Osteoblast (primary cell): ENCODE data around the gene RBM43. TPM values are rescaled to one million over a fixed set of nuclear protein-coding genes. Genes with fewer than 3 reads are reported as not detected.
A peak's percentile ranks its signal among the peaks of the same experiment; 100 is the strongest.
"Not testable (repeated sequence)": the region's sequence is repeated elsewhere in the genome, so short reads cannot be mapped to it uniquely, and the experiment has no call there.

Source experiments
- DNase-seq: peaks from one replicate; pipeline ENCODE4 v3.0.0; 2011; ENCODE audit warnings: low spot score, mixed read lengths; ENCODE audit not compliant: insufficient read length; ENCODE audit errors: missing footprints
- H2AFZ ChIP-seq: 2 replicates; pipeline ENCODE4 v1.6.0; 2011; ENCODE audit warnings: mild to moderate bottlenecking, low read length
- H3K27ac ChIP-seq: 2 replicates; pipeline ENCODE4 v1.5.1; 2011; ENCODE audit warnings: mild to moderate bottlenecking, low read depth, low read length, moderate library complexity
- H3K27me3 ChIP-seq: 2 replicates; pipeline ENCODE4 v1.6.0; 2012; ENCODE audit warnings: mild to moderate bottlenecking, control low read depth, inconsistent platforms, low read length, moderate library complexity; ENCODE audit not compliant: insufficient read depth
- H3K36me3 ChIP-seq: 2 replicates; pipeline ENCODE4 v1.5.1; 2011; ENCODE audit warnings: mild to moderate bottlenecking, low read length, control low read depth, moderate library complexity; ENCODE audit not compliant: insufficient read depth
- H3K4me1 ChIP-seq: 2 replicates; pipeline ENCODE4 v1.5.1; 2011; ENCODE audit warnings: mild to moderate bottlenecking, low read length, control low read depth, moderate library complexity; ENCODE audit not compliant: insufficient read depth
- H3K4me2 ChIP-seq: 2 replicates; pipeline ENCODE4 v1.6.0; 2011; ENCODE audit warnings: mild to moderate bottlenecking, low read length; ENCODE audit not compliant: insufficient read depth
- H3K4me3 ChIP-seq: fragments of 200-600 bp; sonication (generic); 3 replicates; pipeline ENCODE4 v1.5.1; 2012; ENCODE audit warnings: mild to moderate bottlenecking, low read length, inconsistent platforms; ENCODE audit not compliant: insufficient read depth
- H3K79me2 ChIP-seq: 2 replicates; pipeline ENCODE4 v1.6.0; 2012; ENCODE audit warnings: mild to moderate bottlenecking, low read length, control low read depth, inconsistent platforms; ENCODE audit not compliant: insufficient read depth
- H3K9me3 ChIP-seq: 2 replicates; pipeline ENCODE4 v1.5.1; 2011; ENCODE audit warnings: low read depth, low read length, control low read depth
- H4K20me1 ChIP-seq: 2 replicates; pipeline ENCODE4 v1.6.0; 2012; ENCODE audit warnings: mild to moderate bottlenecking, low read length, control low read depth; ENCODE audit not compliant: insufficient read depth
- total RNA-seq: library from RNA; depleted of rRNA; stranded (reverse); fragments of >200 nt; gene quantifications from 2 replicates; pipeline ENCODE4 v1.2.3, GENCODE V29; 2012
- TF ChIP-seq, protein P1 (sequence below): IDR thresholded peaks from 2 replicates; pipeline ENCODE4 v1.5.1; 2011; ENCODE audit warnings: mild to moderate bottlenecking, low read depth, low read length, moderate library complexity; ENCODE audit errors: extremely low read depth

The RBM43 gene
- 11.6 and 12.1 TPM in 2 replicates for total RNA-seq

DNA sequence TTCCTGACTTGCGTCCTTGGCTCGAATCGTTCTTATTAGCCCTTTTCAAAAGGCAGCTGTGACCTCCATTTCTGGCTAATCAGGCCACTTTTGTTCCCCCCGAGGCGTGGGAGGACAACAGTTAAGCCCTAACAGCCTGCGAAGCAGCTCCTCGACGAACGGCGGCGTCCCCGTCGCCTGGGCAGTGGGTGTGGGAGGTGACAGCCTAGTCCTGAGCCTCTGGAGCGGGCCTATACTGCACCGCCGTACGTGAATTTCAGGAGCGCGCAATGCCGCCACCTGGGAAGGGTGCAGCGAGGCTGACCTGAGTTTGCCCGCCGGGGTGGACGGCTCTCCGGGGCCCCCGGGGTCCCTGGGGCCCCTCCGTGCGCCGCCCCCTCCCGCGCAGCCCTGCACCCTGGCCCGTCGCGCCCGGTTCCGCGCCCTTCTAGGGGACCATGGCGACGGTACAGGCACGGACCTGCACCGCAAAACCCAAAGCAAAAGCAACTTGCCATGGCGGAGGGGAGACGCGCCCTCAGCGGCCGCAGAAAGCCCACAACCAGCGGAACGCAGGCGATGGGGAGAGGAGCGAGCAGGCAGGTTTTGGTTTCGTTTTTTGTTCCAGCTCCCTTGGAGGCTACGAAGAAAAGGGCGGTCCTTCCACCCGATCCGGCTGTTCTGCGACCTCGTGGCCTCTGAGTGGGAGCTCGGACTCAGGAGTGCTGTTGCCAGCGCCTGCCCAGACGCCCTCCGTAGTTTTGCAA lies at the start of gene RBM43:
Gene RBM43 (minus strand): TSS at position 633 of the 746 bp plus-strand sequence. CDS start 136 bp downstream, at position 497.
- Histone ChIP-seq H4K20me1 (no peaks in the 10 kb centered on the region), H3K27ac (peak within 1 kb of the TSS; percentile 78), H3K27me3 (no peaks in the 10 kb centered on the region), H3K4me2 (peak within 1 kb of the TSS; percentile 91), H2AFZ (peak within 1 kb of the TSS; percentile 82), H3K4me1 (peaks cover 8% of the 10 kb centered on the region), H3K79me2 (peaks cover 12% of the 10 kb centered on the region), H3K9me3 (no peaks in the 10 kb centered on the region), H3K36me3 (no peaks in the 10 kb centered on the region), H3K4me3 (peak within 1 kb of the TSS; percentile 85)
- DNase-seq = peak; percentile 97
- TF ChIP-seq, protein P1, sequence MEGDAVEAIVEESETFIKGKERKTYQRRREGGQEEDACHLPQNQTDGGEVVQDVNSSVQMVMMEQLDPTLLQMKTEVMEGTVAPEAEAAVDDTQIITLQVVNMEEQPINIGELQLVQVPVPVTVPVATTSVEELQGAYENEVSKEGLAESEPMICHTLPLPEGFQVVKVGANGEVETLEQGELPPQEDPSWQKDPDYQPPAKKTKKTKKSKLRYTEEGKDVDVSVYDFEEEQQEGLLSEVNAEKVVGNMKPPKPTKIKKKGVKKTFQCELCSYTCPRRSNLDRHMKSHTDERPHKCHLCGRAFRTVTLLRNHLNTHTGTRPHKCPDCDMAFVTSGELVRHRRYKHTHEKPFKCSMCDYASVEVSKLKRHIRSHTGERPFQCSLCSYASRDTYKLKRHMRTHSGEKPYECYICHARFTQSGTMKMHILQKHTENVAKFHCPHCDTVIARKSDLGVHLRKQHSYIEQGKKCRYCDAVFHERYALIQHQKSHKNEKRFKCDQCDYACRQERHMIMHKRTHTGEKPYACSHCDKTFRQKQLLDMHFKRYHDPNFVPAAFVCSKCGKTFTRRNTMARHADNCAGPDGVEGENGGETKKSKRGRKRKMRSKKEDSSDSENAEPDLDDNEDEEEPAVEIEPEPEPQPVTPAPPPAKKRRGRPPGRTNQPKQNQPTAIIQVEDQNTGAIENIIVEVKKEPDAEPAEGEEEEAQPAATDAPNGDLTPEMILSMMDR = no peak

DNA sequence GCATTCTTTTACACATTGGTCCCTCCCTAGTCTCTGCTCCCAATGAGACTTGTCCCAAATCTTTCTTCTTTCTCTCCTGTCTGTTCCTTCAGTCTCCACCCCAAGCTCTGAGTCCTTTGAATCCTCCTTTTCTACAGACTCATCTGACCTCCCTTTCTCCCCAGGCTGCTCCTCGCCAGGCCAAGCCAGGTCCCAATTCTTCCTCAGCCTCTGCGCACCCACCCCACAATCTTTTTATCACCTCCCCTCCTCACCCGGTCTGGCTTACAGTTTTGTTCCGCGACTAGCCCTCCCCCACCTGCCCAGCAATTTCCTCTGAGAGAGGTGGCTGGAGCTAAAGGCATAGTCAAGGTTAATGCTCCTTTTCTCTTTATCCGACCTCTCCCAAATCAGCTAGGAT lies 48.6 kb upstream of the RBM43 start:
- not testable (repeated sequence) for H3K9me3 ChIP-seq, DNase-seq, H2AFZ ChIP-seq, H3K4me1 ChIP-seq, H3K79me2 ChIP-seq, H4K20me1 ChIP-seq, H3K36me3 ChIP-seq, H3K27ac ChIP-seq, H3K27me3 ChIP-seq, H3K4me3 ChIP-seq, H3K4me2 ChIP-seq

DNA sequence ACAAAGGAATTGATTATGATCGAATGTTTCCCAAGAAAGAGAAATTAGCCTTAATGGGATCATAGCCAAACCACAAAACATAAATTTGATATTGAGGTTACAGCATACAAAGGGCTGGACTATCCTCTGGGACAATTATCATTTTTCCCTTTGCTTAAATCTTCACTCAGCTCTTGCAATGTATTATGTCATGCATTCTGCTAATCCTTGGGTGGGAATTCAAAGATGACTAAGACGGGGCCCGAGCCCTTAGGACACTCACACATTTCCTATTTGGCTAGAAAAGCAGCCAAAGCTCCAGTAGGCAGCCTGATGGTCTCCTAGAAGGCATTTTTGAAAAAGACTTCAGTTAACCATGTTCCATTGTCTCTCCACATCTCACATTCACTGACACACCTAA lies 45.0 kb upstream of the RBM43 start:
- DNase-seq = peak; percentile 90
- TF ChIP-seq, protein P1 = no peak
- Histone ChIP-seq H3K27ac (no peak overlapping the region), H3K4me1 (peaks cover 9% of the 10 kb centered on the region), H3K4me2 (no peak overlapping the region), H2AFZ (no peak overlapping the region), H3K27me3 (no peaks in the 10 kb centered on the region), H3K79me2 (no peaks in the 10 kb centered on the region), H4K20me1 (no peaks in the 10 kb centered on the region), H3K9me3 (no peaks in the 10 kb centered on the region), H3K36me3 (no peaks in the 10 kb centered on the region), H3K4me3 (no peak overlapping the region)

DNA sequence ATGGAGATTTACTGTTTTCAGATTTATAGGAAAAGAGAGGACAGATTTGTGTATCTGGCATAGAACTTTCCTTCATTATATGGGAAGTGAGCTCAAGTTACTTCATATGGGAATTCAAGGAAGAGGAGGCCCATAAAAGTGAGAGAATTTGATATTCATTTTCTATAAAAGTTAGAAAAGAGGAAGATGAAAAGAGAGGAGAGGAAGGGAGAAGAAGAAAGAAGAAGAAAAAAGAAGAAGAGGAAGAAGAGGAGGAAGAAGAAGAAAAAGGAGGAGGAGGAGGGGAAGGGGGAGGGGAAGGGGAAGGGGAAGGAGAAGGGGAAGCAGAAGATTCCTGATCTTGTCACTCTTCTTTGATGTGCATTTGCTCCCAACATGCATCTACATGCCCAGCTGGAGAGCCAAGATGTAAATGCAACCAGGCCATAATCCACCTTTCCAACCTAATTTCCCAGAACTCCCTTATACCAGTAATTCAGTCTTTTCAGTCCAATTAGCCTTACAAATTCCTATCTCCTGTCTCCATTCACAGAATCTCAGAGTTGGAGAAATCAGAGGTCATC lies 43.5 kb upstream of the RBM43 start:
- no peaks in the 10 kb centered on the region for H3K79me2 ChIP-seq
- H4K20me1 ChIP-seq = no peaks in the 10 kb centered on the region
- no peaks in the 10 kb centered on the region for H3K36me3 ChIP-seq
- no peak overlapping the region for H3K4me3 ChIP-seq
- H2AFZ ChIP-seq = no peak overlapping the region
- no peaks in the 10 kb centered on the region for H3K27me3 ChIP-seq
- no peak for DNase-seq
- H3K9me3 ChIP-seq = no peaks in the 10 kb centered on the region
- peaks cover 9% of the 10 kb centered on the region for H3K4me1 ChIP-seq
- TF ChIP-seq, protein P1 = no peak
- no peak overlapping the region for H3K27ac ChIP-seq
- no peak overlapping the region for H3K4me2 ChIP-seq
